Measurements from ENCODE around the gene CACNA1S. TPM values are rescaled to one million over a fixed set of nuclear protein-coding genes. Genes with fewer than 3 reads are reported as not detected.

Gene CACNA1S
- polyA plus RNA-seq, 2 donors: not detected

DNA sequence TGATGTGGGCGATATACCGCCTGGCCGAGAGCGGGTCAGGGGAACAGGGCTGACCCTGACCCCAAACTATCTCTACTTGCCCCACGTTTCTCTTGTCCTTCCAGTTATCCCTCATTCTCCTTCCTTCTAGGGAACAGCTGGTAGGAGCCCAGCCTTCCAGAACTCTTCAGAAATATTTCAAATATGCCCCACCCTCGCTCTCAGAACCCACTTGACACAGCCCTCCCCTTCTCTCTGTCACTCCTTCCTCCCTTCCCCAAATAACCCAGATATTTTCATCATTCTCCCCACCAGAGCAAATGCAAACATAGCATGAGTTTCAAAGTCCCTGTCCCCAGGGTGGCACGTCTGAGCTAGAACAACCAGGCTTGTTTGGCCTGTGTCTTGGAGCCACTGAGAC, 1.1 kb downstream of the CACNA1S start:
- Histone ChIP-seq H3K4me3 (ENCODE audit: low read depth in 1 of 2, low read length in 2 of 2) (no peak overlapping the region), H3K36me3 (ENCODE audit: control insufficient read depth in 2 of 2, insufficient read depth in 2 of 2, low read length in 1 of 2) (no peaks in the 10 kb centered on the region), H3K4me1 (ENCODE audit: control insufficient read depth in 2 of 2, insufficient read depth in 2 of 2, low read length in 1 of 2) (peaks cover 3 to 5% of the 10 kb centered on the region in 2 donors), H3K27me3 (ENCODE audit: control insufficient read depth in 1 of 2, insufficient read depth in 2 of 2, low read length in 2 of 2) (peaks cover 0 to 2% of the 10 kb centered on the region in 2 donors), H3K27ac (ENCODE audit: low read depth in 2 of 2, low read length in 1 of 2) (no peak overlapping the region), H3K9me3 (ENCODE audit: control insufficient read depth in 2 of 2, insufficient read depth in 1 of 2, low read depth in 1 of 2, low read length in 1 of 2) (no peaks in the 10 kb centered on the region)
- 76 to 81% methylated on average over 7 of the region's 7 CpGs for WGBS, 2 donors

GRCh38 chr1:201110616-201111015, 1.6 kb downstream of the CACNA1S start:
- H3K9me3 ChIP-seq (ENCODE audit: control insufficient read depth in 2 of 2, insufficient read depth in 1 of 2, low read depth in 1 of 2, low read length in 1 of 2): no peaks in the 10 kb centered on the region
- peaks cover 3 to 5% of the 10 kb centered on the region in 2 donors for H3K4me1 ChIP-seq (ENCODE audit: control insufficient read depth in 2 of 2, insufficient read depth in 2 of 2, low read length in 1 of 2)
- no peak overlapping the region for H3K4me3 ChIP-seq (ENCODE audit: low read depth in 1 of 2, low read length in 2 of 2)
- H3K27me3 ChIP-seq (ENCODE audit: control insufficient read depth in 1 of 2, insufficient read depth in 2 of 2, low read length in 2 of 2): peaks cover 0 to 2% of the 10 kb centered on the region in 2 donors
- WGBS, 2 donors: 85 to 95% methylated on average over 5 of the region's 5 CpGs
- H3K27ac ChIP-seq (ENCODE audit: low read depth in 2 of 2, low read length in 1 of 2): no peak overlapping the region
- no peaks in the 10 kb centered on the region for H3K36me3 ChIP-seq (ENCODE audit: control insufficient read depth in 2 of 2, insufficient read depth in 2 of 2, low read length in 1 of 2)

- Histone ChIP-seq H3K4me1 (ENCODE audit: control insufficient read depth in 2 of 2, insufficient read depth in 2 of 2, low read length in 1 of 2) (peaks cover 3 to 5% of the 10 kb centered on the region in 2 donors), H3K27ac (ENCODE audit: low read depth in 2 of 2, low read length in 1 of 2) (no peak overlapping the region), H3K4me3 (ENCODE audit: low read depth in 1 of 2, low read length in 2 of 2) (no peak overlapping the region), H3K36me3 (ENCODE audit: control insufficient read depth in 2 of 2, insufficient read depth in 2 of 2, low read length in 1 of 2) (no peaks in the 10 kb centered on the region), H3K27me3 (ENCODE audit: control insufficient read depth in 1 of 2, insufficient read depth in 2 of 2, low read length in 2 of 2) (peaks cover 0 to 2% of the 10 kb centered on the region in 2 donors), H3K9me3 (ENCODE audit: control insufficient read depth in 2 of 2, insufficient read depth in 1 of 2, low read depth in 1 of 2, low read length in 1 of 2) (no peaks in the 10 kb centered on the region)
- WGBS, 2 donors: 88 to 89% methylated on average over 10 of the region's 10 CpGs
Measured at GRCh38 chr1:201110138-201110537, 2.1 kb downstream of the CACNA1S start.

DNA sequence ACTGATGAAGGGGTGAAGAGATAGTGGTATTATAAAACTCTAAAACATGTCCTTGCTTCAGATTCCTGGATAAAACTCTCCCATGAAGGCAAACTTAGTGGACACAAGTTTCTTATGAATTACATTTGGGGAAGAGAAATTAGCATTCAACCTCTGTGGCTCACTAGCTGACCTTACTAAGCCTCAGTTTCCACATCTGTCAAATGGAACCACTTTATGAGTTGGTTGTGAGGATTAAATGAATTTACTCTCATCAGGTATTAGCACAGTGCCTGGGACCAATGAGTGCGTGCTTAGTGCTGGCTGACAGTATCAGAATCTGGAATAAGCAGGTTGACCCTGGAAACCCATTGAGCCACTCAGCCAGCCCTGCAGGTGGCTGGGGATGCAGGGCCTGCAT, 2.6 kb downstream of the CACNA1S start:
- no peak overlapping the region for H3K27ac ChIP-seq (ENCODE audit: low read depth in 2 of 2, low read length in 1 of 2)
- H3K36me3 ChIP-seq (ENCODE audit: control insufficient read depth in 2 of 2, insufficient read depth in 2 of 2, low read length in 1 of 2): no peaks in the 10 kb centered on the region
- no peak overlapping the region for H3K4me3 ChIP-seq (ENCODE audit: low read depth in 1 of 2, low read length in 2 of 2)
- H3K27me3 ChIP-seq (ENCODE audit: control insufficient read depth in 1 of 2, insufficient read depth in 2 of 2, low read length in 2 of 2): no peaks in the 10 kb centered on the region
- 96% methylated on average over 1 of the region's 1 CpG for WGBS, 2 donors
- no peaks in the 10 kb centered on the region for H3K9me3 ChIP-seq (ENCODE audit: control insufficient read depth in 2 of 2, insufficient read depth in 1 of 2, low read depth in 1 of 2, low read length in 1 of 2)
- peaks cover 0 to 5% of the 10 kb centered on the region in 2 donors for H3K4me1 ChIP-seq (ENCODE audit: control insufficient read depth in 2 of 2, insufficient read depth in 2 of 2, low read length in 1 of 2)

- no peaks in the 10 kb centered on the region for H3K36me3 ChIP-seq (ENCODE audit: control insufficient read depth in 2 of 2, insufficient read depth in 2 of 2, low read length in 1 of 2)
- WGBS, 2 donors: 64 to 65% methylated on average over 1 of the region's 1 CpG
- no peak overlapping the region for H3K4me3 ChIP-seq (ENCODE audit: low read depth in 1 of 2, low read length in 2 of 2)
- no peaks in the 10 kb centered on the region for H3K27me3 ChIP-seq (ENCODE audit: control insufficient read depth in 1 of 2, insufficient read depth in 2 of 2, low read length in 2 of 2)
- no peaks in the 10 kb centered on the region for H3K9me3 ChIP-seq (ENCODE audit: control insufficient read depth in 2 of 2, insufficient read depth in 1 of 2, low read depth in 1 of 2, low read length in 1 of 2)
- no peak overlapping the region for H3K27ac ChIP-seq (ENCODE audit: low read depth in 2 of 2, low read length in 1 of 2)
- H3K4me1 ChIP-seq (ENCODE audit: control insufficient read depth in 2 of 2, insufficient read depth in 2 of 2, low read length in 1 of 2): no peaks in the 10 kb centered on the region
Measured at GRCh38 chr1:201108614-201109013, 3.6 kb downstream of the CACNA1S start.

DNA sequence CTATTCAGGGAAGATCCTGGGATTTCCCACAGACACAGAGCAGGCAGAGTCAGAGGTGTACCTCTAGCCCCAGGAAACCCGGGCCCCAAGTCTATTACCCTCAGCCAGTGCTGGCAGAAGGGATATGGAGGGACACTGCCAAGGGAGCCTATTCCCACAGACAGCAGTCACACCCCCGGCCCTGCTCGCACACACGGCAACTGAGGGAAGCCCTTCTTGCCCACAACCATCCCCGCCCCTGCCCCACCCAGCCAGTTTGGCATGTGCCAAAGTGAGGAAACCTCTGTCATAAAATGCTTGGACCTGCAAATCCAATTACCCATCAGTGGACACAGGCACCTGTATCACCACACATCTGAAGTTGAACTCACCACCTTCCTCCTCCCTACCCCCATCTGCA, 6.5 kb downstream of the CACNA1S start:
- no peak overlapping the region for H3K27ac ChIP-seq (ENCODE audit: low read depth in 2 of 2, low read length in 1 of 2)
- 65 to 68% methylated on average over 5 of the region's 5 CpGs for WGBS, 2 donors
- H3K9me3 ChIP-seq (ENCODE audit: control insufficient read depth in 2 of 2, insufficient read depth in 1 of 2, low read depth in 1 of 2, low read length in 1 of 2): no peaks in the 10 kb centered on the region
- H3K4me3 ChIP-seq (ENCODE audit: low read depth in 1 of 2, low read length in 2 of 2): no peak overlapping the region
- H3K27me3 ChIP-seq (ENCODE audit: control insufficient read depth in 1 of 2, insufficient read depth in 2 of 2, low read length in 2 of 2): no peaks in the 10 kb centered on the region
- H3K4me1 ChIP-seq (ENCODE audit: control insufficient read depth in 2 of 2, insufficient read depth in 2 of 2, low read length in 1 of 2): no peaks in the 10 kb centered on the region
- H3K36me3 ChIP-seq (ENCODE audit: control insufficient read depth in 2 of 2, insufficient read depth in 2 of 2, low read length in 1 of 2): no peaks in the 10 kb centered on the region

DNA sequence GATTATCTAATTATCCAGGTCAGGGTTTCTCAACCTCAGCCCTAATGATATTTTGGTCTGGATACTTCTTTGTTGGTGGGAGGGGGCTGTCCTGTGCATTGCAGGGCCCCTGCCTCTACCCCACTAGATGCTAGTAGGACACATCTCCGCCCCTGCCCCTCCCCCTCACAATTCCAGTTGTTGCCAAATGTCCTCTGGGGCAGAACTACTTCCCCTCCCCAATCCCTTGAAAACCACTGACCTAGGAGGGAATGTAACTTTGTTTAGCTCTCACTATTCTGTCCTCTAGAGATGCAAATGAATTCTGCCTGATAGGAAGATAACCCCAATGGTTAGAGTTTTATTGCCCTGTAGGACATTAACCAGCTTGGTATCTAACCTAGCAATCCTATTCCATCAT, 8.1 kb downstream of the CACNA1S start:
- H3K27me3 ChIP-seq (ENCODE audit: control insufficient read depth in 1 of 2, insufficient read depth in 2 of 2, low read length in 2 of 2): no peaks in the 10 kb centered on the region
- H3K27ac ChIP-seq (ENCODE audit: low read depth in 2 of 2, low read length in 1 of 2): no peak overlapping the region
- H3K9me3 ChIP-seq (ENCODE audit: control insufficient read depth in 2 of 2, insufficient read depth in 1 of 2, low read depth in 1 of 2, low read length in 1 of 2): no peaks in the 10 kb centered on the region
- H3K4me3 ChIP-seq (ENCODE audit: low read depth in 1 of 2, low read length in 2 of 2): no peak overlapping the region
- no peaks in the 10 kb centered on the region for H3K4me1 ChIP-seq (ENCODE audit: control insufficient read depth in 2 of 2, insufficient read depth in 2 of 2, low read length in 1 of 2)
- WGBS, 2 donors: 39 to 50% methylated on average over 1 of the region's 1 CpG
- H3K36me3 ChIP-seq (ENCODE audit: control insufficient read depth in 2 of 2, insufficient read depth in 2 of 2, low read length in 1 of 2): no peaks in the 10 kb centered on the region

GRCh38 chr1:201103666-201104065, 8.6 kb downstream of the CACNA1S start:
- Histone ChIP-seq H3K27ac (ENCODE audit: low read depth in 2 of 2, low read length in 1 of 2) (no peak overlapping the region), H3K4me1 (ENCODE audit: control insufficient read depth in 2 of 2, insufficient read depth in 2 of 2, low read length in 1 of 2) (no peaks in the 10 kb centered on the region), H3K36me3 (ENCODE audit: control insufficient read depth in 2 of 2, insufficient read depth in 2 of 2, low read length in 1 of 2) (no peaks in the 10 kb centered on the region), H3K27me3 (ENCODE audit: control insufficient read depth in 1 of 2, insufficient read depth in 2 of 2, low read length in 2 of 2) (no peaks in the 10 kb centered on the region), H3K9me3 (ENCODE audit: control insufficient read depth in 2 of 2, insufficient read depth in 1 of 2, low read depth in 1 of 2, low read length in 1 of 2) (no peaks in the 10 kb centered on the region), H3K4me3 (ENCODE audit: low read depth in 1 of 2, low read length in 2 of 2) (no peak overlapping the region)
- 47 to 66% methylated on average over 9 of the region's 9 CpGs for WGBS, 2 donors

GRCh38 chr1:201100169-201100930, 11.9 kb downstream of the CACNA1S start:
- H3K4me3 ChIP-seq (ENCODE audit: low read depth in 1 of 2, low read length in 2 of 2): no peak overlapping the region
- no peaks in the 10 kb centered on the region for H3K27me3 ChIP-seq (ENCODE audit: control insufficient read depth in 1 of 2, insufficient read depth in 2 of 2, low read length in 2 of 2)
- no peak overlapping the region for H3K27ac ChIP-seq (ENCODE audit: low read depth in 2 of 2, low read length in 1 of 2)
- H3K36me3 ChIP-seq (ENCODE audit: control insufficient read depth in 2 of 2, insufficient read depth in 2 of 2, low read length in 1 of 2): no peaks in the 10 kb centered on the region
- no peaks in the 10 kb centered on the region for H3K4me1 ChIP-seq (ENCODE audit: control insufficient read depth in 2 of 2, insufficient read depth in 2 of 2, low read length in 1 of 2)
- WGBS, 2 donors: 91 to 92% methylated on average over 12 of the region's 12 CpGs
- H3K9me3 ChIP-seq (ENCODE audit: control insufficient read depth in 2 of 2, insufficient read depth in 1 of 2, low read depth in 1 of 2, low read length in 1 of 2): no peaks in the 10 kb centered on the region

DNA sequence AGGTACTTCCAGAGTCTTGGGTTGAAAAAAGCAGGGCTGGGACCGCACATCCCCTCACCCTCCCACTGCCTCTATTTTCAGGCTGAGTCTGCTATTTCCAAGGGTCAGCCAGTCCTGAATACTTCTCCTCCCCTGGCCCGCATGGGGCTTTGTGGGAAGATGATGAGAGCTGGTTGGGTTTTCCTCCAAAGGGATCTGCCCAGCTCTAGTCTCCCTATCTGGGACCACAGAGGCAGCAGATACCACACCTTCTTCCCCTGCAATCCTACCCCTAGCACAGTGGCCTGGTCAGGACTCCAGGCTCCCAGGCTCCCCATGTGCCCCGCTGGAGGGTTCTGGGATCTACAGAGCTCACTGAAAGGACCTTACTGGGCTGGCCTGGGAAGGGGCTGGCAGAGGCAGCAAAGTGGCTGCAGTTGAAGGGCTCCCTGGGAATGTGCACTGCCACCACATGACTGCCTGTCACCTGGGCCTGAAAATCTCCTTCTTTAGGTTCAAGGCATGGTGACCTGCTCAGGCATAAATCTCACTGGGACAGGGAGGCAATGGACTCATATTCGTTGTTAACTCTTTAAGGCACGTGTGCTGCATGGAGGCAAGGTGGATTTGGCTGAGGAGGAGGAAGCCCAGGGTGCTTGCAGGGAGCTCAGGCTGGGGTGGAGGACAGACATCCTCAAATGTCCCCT, 13.1 kb downstream of the CACNA1S start:
- H3K27ac ChIP-seq (ENCODE audit: low read depth in 2 of 2, low read length in 1 of 2): no peak overlapping the region
- H3K27me3 ChIP-seq (ENCODE audit: control insufficient read depth in 1 of 2, insufficient read depth in 2 of 2, low read length in 2 of 2): no peaks in the 10 kb centered on the region
- no peaks in the 10 kb centered on the region for H3K9me3 ChIP-seq (ENCODE audit: control insufficient read depth in 2 of 2, insufficient read depth in 1 of 2, low read depth in 1 of 2, low read length in 1 of 2)
- H3K4me3 ChIP-seq (ENCODE audit: low read depth in 1 of 2, low read length in 2 of 2): no peak overlapping the region
- H3K4me1 ChIP-seq (ENCODE audit: control insufficient read depth in 2 of 2, insufficient read depth in 2 of 2, low read length in 1 of 2): no peaks in the 10 kb centered on the region
- 77 to 79% methylated on average over 5 of the region's 5 CpGs for WGBS, 2 donors
- no peaks in the 10 kb centered on the region for H3K36me3 ChIP-seq (ENCODE audit: control insufficient read depth in 2 of 2, insufficient read depth in 2 of 2, low read length in 1 of 2)
